Neural cell (in vitro differentiated cells): ENCODE measurements around the gene NCOA7.

Experiments
- CTCF ChIP-seq: fragments of 450-650 bp; IDR thresholded peaks from 2 replicates; pipeline ENCODE4 v1.5.1; 2014; ENCODE audit warnings: antibody characterized with exemption, mild to moderate bottlenecking, moderate library complexity; ENCODE audit not compliant: poor library complexity, severe bottlenecking
- EP300 ChIP-seq: fragments of 450-650 bp; conservative IDR thresholded peaks from 2 replicates; pipeline ENCODE4 v1.6.1; 2014; ENCODE audit warnings: antibody characterized with exemption, mild to moderate bottlenecking, moderate library complexity; ENCODE audit not compliant: poor library complexity, severe bottlenecking
- MXI1 ChIP-seq: fragments of 450-650 bp; conservative IDR thresholded peaks from 2 replicates; pipeline ENCODE4 v1.6.1; 2014; ENCODE audit warnings: antibody characterized with exemption, mild to moderate bottlenecking; ENCODE audit not compliant: poor library complexity, severe bottlenecking
- POLR2AphosphoS5 ChIP-seq: IDR thresholded peaks from 2 replicates; pipeline ENCODE4 v1.6.1; 2012
- RAD21 ChIP-seq: fragments of 450-650 bp; conservative IDR thresholded peaks from 2 replicates; pipeline ENCODE4 v1.6.1; 2014; ENCODE audit warnings: antibody characterized with exemption, mild to moderate bottlenecking, moderate library complexity
- TAF1 ChIP-seq: IDR thresholded peaks from 2 replicates; pipeline ENCODE4 v1.6.1; 2012; ENCODE audit warnings: low read depth

GRCh38 chr6:125814481-125814880 lies 23.7 kb downstream of the NCOA7 start:
- TF ChIP-seq EP300, result no peak
- TF ChIP-seq TAF1, result no peak
- no peak for TF ChIP-seq CTCF
- no peak for TF ChIP-seq POLR2AphosphoS5
- no peak for TF ChIP-seq RAD21
- TF ChIP-seq MXI1, result no peak
